ENCODE measurements around the gene CCL23.
"Not testable (repeated sequence)": the region's sequence is repeated elsewhere in the genome, so short reads cannot be mapped to it uniquely, and the experiment has no call there.

Gene CCL23

GRCh38 chr17:36027761-36028160 lies 10.0 kb upstream of the CCL23 start:
- intact Hi-C loops (cut with micrococcal nuclease), result no loop called here
- Mint-ChIP-seq H3K27me3 (peaks cover 6% of the 10 kb centered on the region), H3K9me3 (no peaks in the 10 kb centered on the region), H3K4me3 (no peak overlapping the region), H3K36me3 (ENCODE audit: low read depth) (no peaks in the 10 kb centered on the region), H3K27ac (peak overlapping the region; percentile 33), H3K4me1 (ENCODE audit: low read depth) (peaks cover 70% of the 10 kb centered on the region)

DNA sequence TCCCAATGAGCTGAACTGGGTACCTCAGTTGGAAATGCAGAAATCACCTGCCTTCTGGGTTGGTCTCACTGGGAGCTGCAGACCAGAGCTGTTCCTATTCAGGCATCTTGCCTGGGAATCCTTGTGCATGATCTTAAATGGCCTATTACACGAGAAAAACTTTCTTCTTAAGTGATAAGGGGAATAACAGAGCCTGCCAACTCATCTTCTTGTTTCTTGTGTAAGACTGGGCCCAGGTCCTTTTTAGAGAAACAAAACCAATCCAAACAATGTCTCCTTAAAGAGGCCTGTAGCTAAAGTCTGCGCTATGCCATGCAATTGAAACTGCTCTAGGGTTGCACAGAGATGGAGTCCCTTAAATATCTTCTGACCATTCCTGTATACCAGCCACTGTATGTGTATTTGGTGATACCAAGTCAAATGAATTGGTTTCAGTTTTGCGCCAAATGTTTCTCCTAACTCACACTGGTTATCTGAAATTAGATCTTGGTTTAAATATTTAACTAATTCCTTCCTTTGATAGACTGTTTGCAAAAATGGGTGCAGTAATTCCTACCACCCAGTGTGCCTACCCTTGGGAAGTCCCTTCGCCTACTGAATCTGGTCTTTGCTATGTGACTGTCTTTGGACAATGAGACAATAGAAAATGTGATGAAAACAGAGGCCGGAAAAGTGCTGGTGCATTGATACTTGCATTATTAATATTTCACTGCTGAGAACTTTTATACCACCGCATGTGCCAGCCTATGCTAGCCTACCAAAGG lies 6.5 kb upstream of the CCL23 start:
- Mint-ChIP-seq H3K4me3 (no peak overlapping the region), H3K9me3 (no peaks in the 10 kb centered on the region), H3K4me1 (ENCODE audit: low read depth) (peaks cover 71% of the 10 kb centered on the region), H3K27me3 (peaks cover 4% of the 10 kb centered on the region), H3K27ac (peak overlapping the region; percentile 49), H3K36me3 (ENCODE audit: low read depth) (no peaks in the 10 kb centered on the region)
- intact Hi-C loops (cut with micrococcal nuclease), result no loop called here

GRCh38 chr17:36019423-36019822 lies 1.7 kb upstream of the CCL23 start:
- Mint-ChIP-seq H3K4me3 (no peak overlapping the region), H3K27ac (peak overlapping the region; percentile 87), H3K36me3 (ENCODE audit: low read depth) (peaks cover 30% of the 10 kb centered on the region), H3K4me1 (ENCODE audit: low read depth) (peaks cover 64% of the 10 kb centered on the region), H3K9me3 (no peaks in the 10 kb centered on the region), H3K27me3 (peaks cover 1% of the 10 kb centered on the region)
- intact Hi-C loops (cut with micrococcal nuclease), result loop anchor here (2.0 to 5.0 kb wide), 3 partner anchors 15 to 53 kb away; no protein-coding TSS in a partner anchor

GRCh38 chr17:36016555-36016954 lies 1.2 kb downstream of the CCL23 start:
- Mint-ChIP-seq H3K36me3 (ENCODE audit: low read depth) (peaks cover 58% of the 10 kb centered on the region), H3K4me1 (ENCODE audit: low read depth) (peaks cover 71% of the 10 kb centered on the region), H3K4me3 (peak overlapping the region; percentile 83), H3K9me3 (no peaks in the 10 kb centered on the region), H3K27me3 (peaks cover 1% of the 10 kb centered on the region), H3K27ac (peak overlapping the region; percentile 87)
- intact Hi-C loops (cut with micrococcal nuclease), result loop anchor here (5.0 kb wide), 2 partner anchors 41 to 56 kb away; no protein-coding TSS in a partner anchor

DNA sequence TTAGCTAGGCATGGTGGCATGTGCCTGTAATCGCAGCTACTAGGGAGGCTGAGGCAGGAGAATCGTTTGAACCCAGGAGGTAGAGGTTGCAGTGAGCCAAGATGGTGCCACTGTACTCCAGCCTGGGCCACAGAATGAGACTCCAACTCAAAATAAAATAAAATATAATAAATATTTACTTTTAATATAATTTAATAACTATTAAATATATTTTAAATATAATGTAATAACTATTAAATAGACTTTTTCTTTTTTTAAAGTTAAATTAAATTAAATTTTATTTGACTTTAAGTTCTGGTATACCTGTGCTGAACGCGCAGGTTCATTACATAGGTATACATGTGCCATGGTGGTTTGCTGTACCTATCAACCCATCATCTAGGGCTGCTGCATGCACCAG lies 1.9 kb downstream of the CCL23 start:
- Mint-ChIP-seq H3K4me3 (peak overlapping the region; percentile 83), H3K27ac (peak overlapping the region; percentile 86), H3K4me1 (ENCODE audit: low read depth) (peaks cover 68% of the 10 kb centered on the region), H3K36me3 (ENCODE audit: low read depth) (peaks cover 65% of the 10 kb centered on the region)
- H3K9me3 Mint-ChIP-seq, H3K27me3 Mint-ChIP-seq: not testable (repeated sequence)
- intact Hi-C loops (cut with micrococcal nuclease), result loop anchor here (5.0 kb wide), 2 partner anchors 41 to 56 kb away; no protein-coding TSS in a partner anchor

- Mint-ChIP-seq H3K36me3 (ENCODE audit: low read depth) (peaks cover 74% of the 10 kb centered on the region), H3K4me1 (ENCODE audit: low read depth) (peaks cover 67% of the 10 kb centered on the region), H3K4me3 (peak overlapping the region; percentile 75), H3K9me3 (peaks cover 10% of the 10 kb centered on the region), H3K27me3 (no peaks in the 10 kb centered on the region), H3K27ac (peak overlapping the region; percentile 86)
- intact Hi-C loops (cut with micrococcal nuclease), result loop anchor here (5.0 kb wide), 2 partner anchors 42 to 57 kb away; no protein-coding TSS in a partner anchor
Observed at GRCh38 chr17:36014946-36015345, 2.8 kb downstream of the CCL23 start.

GRCh38 chr17:36011201-36011600 lies 6.6 kb downstream of the CCL23 start:
- H3K27me3 Mint-ChIP-seq, result no peaks in the 10 kb centered on the region
- H3K36me3 Mint-ChIP-seq (ENCODE audit: low read depth), result peaks cover 62% of the 10 kb centered on the region
- peaks cover 20% of the 10 kb centered on the region for H3K9me3 Mint-ChIP-seq
- intact Hi-C loops (cut with micrococcal nuclease), result no loop called here
- peak overlapping the region; percentile 77 for H3K27ac Mint-ChIP-seq
- peaks cover 43% of the 10 kb centered on the region for H3K4me1 Mint-ChIP-seq (ENCODE audit: low read depth)
- H3K4me3 Mint-ChIP-seq, result no peak overlapping the region

- Mint-ChIP-seq H3K27ac (peak overlapping the region; percentile 41), H3K4me1 (ENCODE audit: low read depth) (peaks cover 44% of the 10 kb centered on the region), H3K36me3 (ENCODE audit: low read depth) (peaks cover 41% of the 10 kb centered on the region), H3K9me3 (peaks cover 20% of the 10 kb centered on the region), H3K27me3 (no peaks in the 10 kb centered on the region), H3K4me3 (no peak overlapping the region)
- intact Hi-C loops (cut with micrococcal nuclease), result loop anchor here (1.0 kb wide), 1 partner anchor 39 kb away; no protein-coding TSS in a partner anchor
Observed at GRCh38 chr17:36008998-36009665, 8.6 kb downstream of the CCL23 start.

- H3K27ac Mint-ChIP-seq, result peak overlapping the region; percentile 66
- no peaks in the 10 kb centered on the region for H3K36me3 Mint-ChIP-seq (ENCODE audit: low read depth)
- H3K4me1 Mint-ChIP-seq (ENCODE audit: low read depth), result peaks cover 24% of the 10 kb centered on the region
- peaks cover 9% of the 10 kb centered on the region for H3K9me3 Mint-ChIP-seq
- H3K4me3 Mint-ChIP-seq, result no peak overlapping the region
- intact Hi-C loops (cut with micrococcal nuclease), result no loop called here
- H3K27me3 Mint-ChIP-seq, result no peaks in the 10 kb centered on the region
Observed at GRCh38 chr17:36004594-36005108, 13.1 kb downstream of the CCL23 start.

- Mint-ChIP-seq H3K27ac (no peak overlapping the region), H3K36me3 (ENCODE audit: low read depth) (no peaks in the 10 kb centered on the region), H3K4me1 (ENCODE audit: low read depth) (peaks cover 32% of the 10 kb centered on the region), H3K4me3 (no peak overlapping the region), H3K27me3 (no peaks in the 10 kb centered on the region), H3K9me3 (no peaks in the 10 kb centered on the region)
- intact Hi-C loops (cut with micrococcal nuclease), result no loop called here
Observed at GRCh38 chr17:36002631-36003030, 15.1 kb downstream of the CCL23 start.

- H3K27me3 Mint-ChIP-seq, result no peaks in the 10 kb centered on the region
- H3K36me3 Mint-ChIP-seq (ENCODE audit: low read depth), result no peaks in the 10 kb centered on the region
- H3K9me3 Mint-ChIP-seq, result no peaks in the 10 kb centered on the region
- H3K4me3 Mint-ChIP-seq, result no peak overlapping the region
- intact Hi-C loops (cut with micrococcal nuclease), result no loop called here
- peak overlapping the region; percentile 48 for H3K27ac Mint-ChIP-seq
- peaks cover 32% of the 10 kb centered on the region for H3K4me1 Mint-ChIP-seq (ENCODE audit: low read depth)
Observed at GRCh38 chr17:36001862-36002603, 15.7 kb downstream of the CCL23 start.

DNA sequence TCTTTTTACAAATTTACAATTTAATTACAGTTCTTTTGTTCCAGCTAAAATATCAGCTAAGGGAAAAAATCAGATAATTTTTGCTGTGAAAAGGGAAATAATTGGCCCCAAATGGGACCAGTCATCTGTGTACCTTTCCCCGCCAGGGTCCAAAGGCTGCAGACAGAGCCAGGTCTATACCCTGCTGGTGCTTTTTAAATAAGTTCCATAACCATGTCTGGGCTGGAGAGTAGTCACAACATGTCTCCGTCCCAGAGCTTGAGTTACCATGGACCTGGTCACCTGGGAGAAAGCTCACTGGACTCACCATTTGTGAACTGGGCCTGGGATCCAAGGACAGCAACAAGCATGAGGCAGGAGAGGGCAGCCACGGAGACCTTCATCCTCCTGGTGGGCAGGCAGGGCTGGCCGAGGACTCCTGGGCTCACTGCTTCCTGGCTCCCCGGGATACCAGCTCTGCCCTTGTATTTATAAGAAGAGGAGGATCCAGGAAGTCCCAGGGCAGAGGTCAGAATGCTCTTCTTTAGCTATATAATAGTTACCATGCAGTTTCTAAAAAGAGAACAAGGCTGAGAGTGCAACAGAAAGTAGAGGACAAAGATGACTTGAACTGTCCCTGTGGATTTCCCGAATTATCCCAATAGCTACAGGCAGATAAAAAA lies 16.5 kb downstream of the CCL23 start, which contains the start of gene CCL15:
CCL15 (minus strand) TSS at position 444 of the 662 bp plus-strand sequence; CDS start at position 383, 61 bp downstream.
- intact Hi-C loops (cut with micrococcal nuclease), result no loop called here
- peak within 1 kb of the TSS; percentile 48 for H3K27ac Mint-ChIP-seq
- no peak within 1 kb of the TSS for H3K4me3 Mint-ChIP-seq
- H3K9me3 Mint-ChIP-seq, result no peaks in the 10 kb centered on the region
- peaks cover 1% of the 10 kb centered on the region for H3K27me3 Mint-ChIP-seq
- no peaks in the 10 kb centered on the region for H3K36me3 Mint-ChIP-seq (ENCODE audit: low read depth)
- peaks cover 32% of the 10 kb centered on the region for H3K4me1 Mint-ChIP-seq (ENCODE audit: low read depth)

DNA sequence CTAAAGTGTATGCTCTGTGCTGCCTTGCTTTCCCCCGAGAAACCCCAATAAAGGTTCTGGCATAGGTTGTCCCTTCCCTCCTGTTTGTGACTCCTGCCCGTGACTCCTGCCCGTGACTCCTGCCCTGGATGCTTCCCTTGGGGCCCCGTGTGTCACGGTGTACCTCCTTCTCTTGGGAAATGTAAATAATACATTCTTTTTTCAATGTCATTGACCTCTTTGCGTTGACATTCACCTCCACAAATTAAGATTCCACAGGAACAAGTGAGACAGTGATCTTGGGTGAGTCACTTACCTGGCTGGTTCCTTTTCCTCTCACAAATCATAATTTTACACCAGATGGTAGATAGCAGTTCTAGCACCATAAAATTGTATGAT lies 17.1 kb downstream of the CCL23 start:
- Mint-ChIP-seq H3K4me1 (ENCODE audit: low read depth) (peaks cover 32% of the 10 kb centered on the region), H3K9me3 (no peaks in the 10 kb centered on the region), H3K4me3 (no peak overlapping the region), H3K27me3 (peaks cover 1% of the 10 kb centered on the region), H3K36me3 (ENCODE audit: low read depth) (no peaks in the 10 kb centered on the region), H3K27ac (no peak overlapping the region)
- intact Hi-C loops (cut with micrococcal nuclease), result no loop called here

Measured in dendritic cell treated with granulocyte-macrophage colony-stimulating factor and Interleukin-4, amounts not matched to agents 40 ng/mL and 50 ng/mL, for 4 days (primary cell).